Measurements from ENCODE around the gene OBSCN. TPM values are rescaled to one million over a fixed set of nuclear protein-coding genes. Genes with fewer than 3 reads are reported as not detected.

The OBSCN gene
- total and polyA plus RNA-seq, 10 of the 15 experiments (the other 5 are each of a cell fraction or from before 2014, with no cell fraction given), result 0.01 to 0.36 (median 0.08) TPM; not detected in 2

- DNase-seq (ENCODE audit: low read depth, low spot score) (no peak), ATAC-seq (no peak), FAIRE-seq (no peak)
- H3K27ac ChIP-seq (ENCODE audit: control insufficient read depth, insufficient read depth), result no peak overlapping the region
- H3K27me3 ChIP-seq (replicated peaks in 1 of 2; ENCODE audit: control insufficient read depth in 2 of 2, insufficient read depth in 2 of 2, low read length in 1 of 2), result peaks cover 0 to under 1% of the 10 kb centered on the region in 2 experiments; a peak in 2 of 4 replicates
- in situ Hi-C loops (cut with MboI), result no loop called here
- H2AFZ ChIP-seq (ENCODE audit: control insufficient read depth, low read depth, low read length), result no peak overlapping the region
- H3K4me2 ChIP-seq (ENCODE audit: control insufficient read depth, insufficient read depth), result no peak overlapping the region
- no peak overlapping the region for H3K4me3 ChIP-seq
- BruUV-seq (replicated peaks), result no TSS peak
- no peak for TF ChIP-seq CBX3 (IDR thresholded peaks at IDR 0.05; ENCODE audit: borderline replicate concordance, low read depth)
- no peak for TF ChIP-seq NR2F1 (conservative IDR thresholded peaks at IDR 0.05)
- TF ChIP-seq TBL1XR1 (IDR thresholded peaks at IDR 0.05; ENCODE audit: low read depth, low read length), result no peak
- no peak for TF ChIP-seq SMARCA5 (IDR thresholded peaks at IDR 0.05)
- no peak for TF ChIP-seq ATF2 (IDR thresholded peaks at IDR 0.05; ENCODE audit: low read length)
- TF ChIP-seq POLR2A (IDR thresholded peaks at IDR 0.05; ENCODE audit: low read depth, low read length), result no peak
- no peak for TF ChIP-seq CREM (IDR thresholded peaks at IDR 0.05; ENCODE audit: low read depth)
- TF ChIP-seq RB1 (IDR thresholded peaks at IDR 0.05; ENCODE audit: borderline replicate concordance), result no peak
- TF ChIP-seq HDGF (IDR thresholded peaks at IDR 0.05), result no peak
- no peaks in the 10 kb centered on the region for H3K4me1 ChIP-seq (ENCODE audit: control insufficient read depth, insufficient read depth, low read length)
- H3K36me3 ChIP-seq (ENCODE audit: control insufficient read depth in 2 of 2, insufficient read depth in 2 of 2, low read length in 1 of 2), result no peaks in the 10 kb centered on the region
- ChIA-PET RAD21 (ENCODE audit: unreplicated experiment) (no interaction called here), CTCF (no interaction called here), SMC1A (ENCODE audit: uncharacterized antibody, unreplicated experiment) (interaction anchor here (0.6 kb wide), 1 partner anchor 610 kb away, joined by 3 read pairs; no protein-coding TSS in a partner anchor), POLR2A (no interaction called here)
- no peak overlapping the region for H3K9ac ChIP-seq (ENCODE audit: control insufficient read depth, insufficient read depth, low read length)
- intact Hi-C loops (cut with micrococcal nuclease; ENCODE audit: unreplicated experiment), result no loop called here
- H3K9me3 ChIP-seq (replicated peaks; ENCODE audit: control insufficient read depth, insufficient read depth, low read length), result no peaks in the 10 kb centered on the region
- no peaks in the 10 kb centered on the region for H4K20me1 ChIP-seq (ENCODE audit: control insufficient read depth, insufficient read depth)
- 82% methylated on average over 1 of the region's 1 CpG for WGBS (ENCODE audit: insufficient coverage, insufficient replicate concordance, low lambda C conversion rate, missing lambda C conversion rate)
- H3K79me2 ChIP-seq (ENCODE audit: control insufficient read depth, insufficient read depth, low read length), result no peaks in the 10 kb centered on the region
These were observed 62.2 kb downstream of the OBSCN start for GRCh38 chr1:228270032-228270431.
